Hematopoietic multipotent progenitor cell treated with erythropoietin and hydrocortisone succinate and interleukin-3 and kit ligand, for 6 days (in vitro differentiated cells): ENCODE data around the gene PCARE.
A peak's percentile ranks its signal among the peaks of the same experiment; 100 is the strongest.
"Not testable (repeated sequence)": the region's sequence is repeated elsewhere in the genome, so short reads cannot be mapped to it uniquely, and the experiment has no call there.

Experiments
- DNase-seq: peaks from one replicate; pipeline ENCODE4 v3.0.0-alpha.2; 2015

PCARE gene

GRCh38 chr2:29074411-29074810, at the start of gene PCARE:
TSS of gene PCARE (minus strand) at chr2:29074523. CDS start at chr2:29074261, 262 bp downstream.
- DNase-seq: no peak

- no peak for DNase-seq
Observed at GRCh38 chr2:29123617-29124349, 49.5 kb upstream of the PCARE start.

- no peak for DNase-seq
Observed at GRCh38 chr2:29120846-29121245, 46.5 kb upstream of the PCARE start.

- peak; percentile 31 for DNase-seq
Observed at GRCh38 chr2:29119211-29119610, 44.9 kb upstream of the PCARE start.

GRCh38 chr2:29117636-29118303, 43.4 kb upstream of the PCARE start:
- no peak for DNase-seq

- DNase-seq: peak; percentile 67
Observed at GRCh38 chr2:29115797-29116781, 41.8 kb upstream of the PCARE start.

- peak; percentile 53 for DNase-seq
Observed at GRCh38 chr2:29114946-29115609, 40.8 kb upstream of the PCARE start, which contains the start of gene CLIP4. TSS of gene CLIP4 (plus strand) at chr2:29115415. CDS start at chr2:29121389, 5,974 bp downstream.

- DNase-seq: peak; percentile 45
Observed at GRCh38 chr2:29114586-29114945, 40.2 kb upstream of the PCARE start.

- peak; percentile 98 for DNase-seq
Observed at GRCh38 chr2:29113891-29114321, 39.6 kb upstream of the PCARE start.

- DNase-seq: no peak
Observed at GRCh38 chr2:29113027-29113686, 38.8 kb upstream of the PCARE start.

- no peak for DNase-seq
Observed at GRCh38 chr2:29112379-29112778, 38.1 kb upstream of the PCARE start.

- DNase-seq: no peak
Observed at GRCh38 chr2:29110916-29111535, 36.7 kb upstream of the PCARE start.

GRCh38 chr2:29109246-29109645, 34.9 kb upstream of the PCARE start:
- no peak for DNase-seq

- DNase-seq: no peak
Observed at GRCh38 chr2:29108225-29108624, 33.9 kb upstream of the PCARE start.

- DNase-seq: not testable (repeated sequence)
Observed at GRCh38 chr2:29107547-29107946, 33.2 kb upstream of the PCARE start.

GRCh38 chr2:29106980-29107388, 32.7 kb upstream of the PCARE start:
- no peak for DNase-seq

GRCh38 chr2:29106256-29106655, 31.9 kb upstream of the PCARE start:
- DNase-seq: no peak

- DNase-seq: no peak
Observed at GRCh38 chr2:29105375-29105774, 31.1 kb upstream of the PCARE start.

- no peak for DNase-seq
Observed at GRCh38 chr2:29104688-29105087, 30.4 kb upstream of the PCARE start.

GRCh38 chr2:29100564-29100963, 26.2 kb upstream of the PCARE start:
- no peak for DNase-seq

- DNase-seq: no peak
Observed at GRCh38 chr2:29097569-29097968, 23.2 kb upstream of the PCARE start.

- DNase-seq: no peak
Observed at GRCh38 chr2:29096969-29097368, 22.6 kb upstream of the PCARE start.
